Osteoblast (primary cell): ENCODE measurements around the gene MEST. TPM values are rescaled to one million over a fixed set of nuclear protein-coding genes. Genes with fewer than 3 reads are reported as not detected.

Source experiments
- DNase-seq: peaks from one replicate; pipeline ENCODE4 v3.0.0; 2011; ENCODE audit warnings: low spot score, mixed read lengths; ENCODE audit not compliant: insufficient read length; ENCODE audit errors: missing footprints
- H2AFZ ChIP-seq: 2 replicates; pipeline ENCODE4 v1.6.0; 2011; ENCODE audit warnings: mild to moderate bottlenecking, low read length
- H3K27ac ChIP-seq: 2 replicates; pipeline ENCODE4 v1.5.1; 2011; ENCODE audit warnings: mild to moderate bottlenecking, low read depth, low read length, moderate library complexity
- H3K27me3 ChIP-seq: 2 replicates; pipeline ENCODE4 v1.6.0; 2012; ENCODE audit warnings: mild to moderate bottlenecking, control low read depth, inconsistent platforms, low read length, moderate library complexity; ENCODE audit not compliant: insufficient read depth
- H3K36me3 ChIP-seq: 2 replicates; pipeline ENCODE4 v1.5.1; 2011; ENCODE audit warnings: mild to moderate bottlenecking, low read length, control low read depth, moderate library complexity; ENCODE audit not compliant: insufficient read depth
- H3K4me1 ChIP-seq: 2 replicates; pipeline ENCODE4 v1.5.1; 2011; ENCODE audit warnings: mild to moderate bottlenecking, low read length, control low read depth, moderate library complexity; ENCODE audit not compliant: insufficient read depth
- H3K4me2 ChIP-seq: 2 replicates; pipeline ENCODE4 v1.6.0; 2011; ENCODE audit warnings: mild to moderate bottlenecking, low read length; ENCODE audit not compliant: insufficient read depth
- H3K4me3 ChIP-seq: fragments of 200-600 bp; sonication (generic); 3 replicates; pipeline ENCODE4 v1.5.1; 2012; ENCODE audit warnings: mild to moderate bottlenecking, low read length, inconsistent platforms; ENCODE audit not compliant: insufficient read depth
- H3K79me2 ChIP-seq: 2 replicates; pipeline ENCODE4 v1.6.0; 2012; ENCODE audit warnings: mild to moderate bottlenecking, low read length, control low read depth, inconsistent platforms; ENCODE audit not compliant: insufficient read depth
- H3K9me3 ChIP-seq: 2 replicates; pipeline ENCODE4 v1.5.1; 2011; ENCODE audit warnings: low read depth, low read length, control low read depth
- H4K20me1 ChIP-seq: 2 replicates; pipeline ENCODE4 v1.6.0; 2012; ENCODE audit warnings: mild to moderate bottlenecking, low read length, control low read depth; ENCODE audit not compliant: insufficient read depth
- total RNA-seq: library from RNA; depleted of rRNA; stranded (reverse); fragments of >200 nt; gene quantifications from 2 replicates; pipeline ENCODE4 v1.2.3, GENCODE V29; 2012
- TF ChIP-seq, protein P1 (sequence below): IDR thresholded peaks from 2 replicates; pipeline ENCODE4 v1.5.1; 2011; ENCODE audit warnings: mild to moderate bottlenecking, low read depth, low read length, moderate library complexity; ENCODE audit errors: extremely low read depth

MEST gene
- total RNA-seq, 1 donor: 330 TPM

DNA sequence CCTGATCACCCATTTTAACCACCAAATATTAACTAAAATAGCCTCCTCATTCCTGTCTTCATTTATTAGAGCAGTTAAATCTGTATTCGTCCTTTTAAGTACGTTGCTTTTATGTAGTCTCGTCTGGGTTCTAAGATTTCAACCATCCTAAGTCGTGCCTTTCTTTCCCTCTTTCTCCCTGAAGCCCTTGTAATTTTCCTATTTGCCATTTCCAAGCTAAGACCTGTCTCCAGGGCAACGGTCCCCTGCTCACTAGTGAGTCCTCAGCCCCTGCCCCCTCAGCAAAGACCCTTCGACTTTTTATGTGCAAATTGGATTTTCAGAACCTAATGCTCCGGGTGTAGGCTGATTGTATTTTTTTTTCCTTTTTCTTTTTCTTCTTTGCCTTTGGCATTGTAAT lies 16.1 kb upstream of the MEST start:
- Histone ChIP-seq H3K27ac (no peak overlapping the region), H3K36me3 (no peaks in the 10 kb centered on the region), H3K4me1 (peaks cover 7% of the 10 kb centered on the region), H2AFZ (no peak overlapping the region), H3K9me3 (no peaks in the 10 kb centered on the region), H3K27me3 (peaks cover 3% of the 10 kb centered on the region), H4K20me1 (no peaks in the 10 kb centered on the region), H3K4me2 (no peak overlapping the region), H3K4me3 (no peak overlapping the region), H3K79me2 (no peaks in the 10 kb centered on the region)
- DNase-seq: no peak
- TF ChIP-seq, protein P1, sequence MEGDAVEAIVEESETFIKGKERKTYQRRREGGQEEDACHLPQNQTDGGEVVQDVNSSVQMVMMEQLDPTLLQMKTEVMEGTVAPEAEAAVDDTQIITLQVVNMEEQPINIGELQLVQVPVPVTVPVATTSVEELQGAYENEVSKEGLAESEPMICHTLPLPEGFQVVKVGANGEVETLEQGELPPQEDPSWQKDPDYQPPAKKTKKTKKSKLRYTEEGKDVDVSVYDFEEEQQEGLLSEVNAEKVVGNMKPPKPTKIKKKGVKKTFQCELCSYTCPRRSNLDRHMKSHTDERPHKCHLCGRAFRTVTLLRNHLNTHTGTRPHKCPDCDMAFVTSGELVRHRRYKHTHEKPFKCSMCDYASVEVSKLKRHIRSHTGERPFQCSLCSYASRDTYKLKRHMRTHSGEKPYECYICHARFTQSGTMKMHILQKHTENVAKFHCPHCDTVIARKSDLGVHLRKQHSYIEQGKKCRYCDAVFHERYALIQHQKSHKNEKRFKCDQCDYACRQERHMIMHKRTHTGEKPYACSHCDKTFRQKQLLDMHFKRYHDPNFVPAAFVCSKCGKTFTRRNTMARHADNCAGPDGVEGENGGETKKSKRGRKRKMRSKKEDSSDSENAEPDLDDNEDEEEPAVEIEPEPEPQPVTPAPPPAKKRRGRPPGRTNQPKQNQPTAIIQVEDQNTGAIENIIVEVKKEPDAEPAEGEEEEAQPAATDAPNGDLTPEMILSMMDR: no peak

DNA sequence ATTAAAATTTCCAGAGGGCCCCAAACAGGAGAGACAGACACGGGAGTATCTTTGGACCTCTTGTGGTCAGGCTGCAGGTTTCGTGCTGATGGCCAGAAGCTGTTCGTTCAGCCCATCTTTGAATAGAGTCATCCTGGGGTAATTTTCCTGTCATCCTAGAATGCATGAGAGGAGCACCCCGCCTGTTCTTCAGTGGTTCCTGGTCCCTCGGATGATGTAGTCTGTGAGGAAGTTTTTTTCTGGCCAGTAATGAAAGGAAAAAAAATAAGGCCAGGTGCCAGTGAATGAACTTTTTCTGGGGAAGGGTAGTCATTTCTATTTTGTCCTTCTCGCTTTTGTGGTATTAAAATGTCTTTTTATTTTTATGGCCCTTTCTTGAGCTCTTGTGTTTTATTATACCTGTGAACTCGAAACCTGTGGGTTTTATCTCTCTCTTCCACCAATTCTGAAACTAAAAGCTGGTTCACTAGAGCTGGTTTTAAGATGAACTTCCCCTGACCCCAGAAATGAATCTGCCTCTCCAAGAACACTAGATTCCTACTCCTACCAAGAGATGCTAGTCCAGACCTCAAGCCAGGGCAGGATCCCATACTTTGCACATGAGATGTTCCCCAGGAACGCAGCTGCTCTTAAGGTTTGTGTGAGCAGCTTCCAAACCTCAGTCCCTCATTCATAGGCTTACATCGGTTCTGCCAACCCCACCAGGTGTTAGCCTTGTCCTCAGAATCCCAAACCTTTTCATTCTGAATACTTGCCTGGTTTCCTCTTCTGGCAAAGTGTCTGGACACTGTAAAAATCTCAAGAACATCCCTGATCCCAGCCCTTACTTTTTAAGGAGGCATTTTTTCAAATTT lies 15.4 kb upstream of the MEST start:
- DNase-seq: no peak
- TF ChIP-seq, protein P1: no peak

DNA sequence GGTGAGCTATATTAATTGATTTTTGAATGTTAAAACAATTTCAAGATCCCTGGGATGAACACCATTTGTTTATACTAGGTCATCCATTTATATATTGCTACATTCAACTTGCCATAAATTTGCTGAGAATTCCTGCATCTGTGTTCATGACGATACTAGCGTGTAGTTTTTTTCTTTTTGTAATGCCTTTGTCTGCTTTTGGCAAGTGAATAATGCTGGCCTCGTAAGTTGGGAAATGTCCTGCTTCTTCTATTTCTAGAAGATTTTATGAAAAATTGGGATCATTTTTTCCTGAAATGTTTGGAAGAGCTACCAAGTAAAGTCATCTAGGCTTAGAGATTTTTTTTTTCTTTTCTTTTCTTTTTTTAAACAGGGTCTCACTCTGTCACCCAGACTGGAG lies 12.9 kb upstream of the MEST start:
- Histone ChIP-seq H3K27me3 (peaks cover 3% of the 10 kb centered on the region), H4K20me1 (no peaks in the 10 kb centered on the region), H2AFZ (no peak overlapping the region), H3K4me2 (no peak overlapping the region), H3K4me1 (peaks cover 17% of the 10 kb centered on the region), H3K27ac (no peak overlapping the region), H3K4me3 (no peak overlapping the region), H3K79me2 (no peaks in the 10 kb centered on the region), H3K36me3 (no peaks in the 10 kb centered on the region), H3K9me3 (no peaks in the 10 kb centered on the region)
- TF ChIP-seq, protein P1: no peak
- DNase-seq: no peak

More for the DNA sequence above, 15.4 kb upstream of the MEST start:
- no peaks in the 10 kb centered on the region for H3K9me3 ChIP-seq
- no peaks in the 10 kb centered on the region for H4K20me1 ChIP-seq
- H3K27me3 ChIP-seq: peaks cover 3% of the 10 kb centered on the region
- H3K27ac ChIP-seq: no peak overlapping the region
- H3K4me3 ChIP-seq: no peak overlapping the region
- H3K36me3 ChIP-seq: no peaks in the 10 kb centered on the region
- no peak overlapping the region for H2AFZ ChIP-seq
- peak overlapping the region; percentile 3 for H3K4me2 ChIP-seq
- peaks cover 8% of the 10 kb centered on the region for H3K4me1 ChIP-seq
- no peaks in the 10 kb centered on the region for H3K79me2 ChIP-seq

DNA sequence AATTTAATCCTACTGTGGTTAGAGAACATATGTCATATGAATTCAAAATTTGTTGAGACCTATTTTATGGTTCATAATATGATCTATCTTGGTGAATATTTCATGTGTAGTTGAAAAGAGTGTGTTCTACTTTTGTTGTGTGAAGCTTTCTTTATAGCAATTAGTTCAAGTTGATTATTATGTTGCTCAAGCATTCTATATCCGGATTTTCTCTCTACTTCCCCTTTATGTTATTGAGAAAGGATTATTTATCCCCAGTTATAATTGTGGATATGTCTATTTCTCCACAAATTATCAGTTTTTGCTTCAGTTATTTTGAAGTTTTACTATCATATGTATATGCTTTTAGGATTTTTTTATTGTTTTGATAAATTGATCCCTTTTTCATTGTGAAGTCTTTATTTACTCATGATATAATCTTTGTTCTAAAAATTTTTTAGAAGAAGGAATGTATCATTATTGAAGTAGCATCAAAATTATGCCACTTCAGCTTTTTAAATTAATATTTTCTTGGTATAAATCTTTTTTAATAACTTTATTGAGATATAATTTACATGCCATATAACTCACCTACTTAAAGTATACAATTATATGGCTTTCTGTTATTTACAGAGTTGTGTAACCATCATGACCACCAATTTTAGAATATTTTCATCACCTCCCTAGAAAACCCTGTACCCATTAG lies 12.0 kb upstream of the MEST start:
- Histone ChIP-seq H3K27ac (no peak overlapping the region), H3K4me1 (peaks cover 17% of the 10 kb centered on the region), H2AFZ (no peak overlapping the region), H3K36me3 (no peaks in the 10 kb centered on the region), H3K9me3 (no peaks in the 10 kb centered on the region), H3K4me3 (no peak overlapping the region), H4K20me1 (no peaks in the 10 kb centered on the region), H3K4me2 (no peak overlapping the region), H3K27me3 (no peaks in the 10 kb centered on the region), H3K79me2 (no peaks in the 10 kb centered on the region)
- TF ChIP-seq, protein P1: no peak
- no peak for DNase-seq
